Naive B cell (primary cell): Measurements from ENCODE around the gene NABP1. TPM values are rescaled to one million over a fixed set of nuclear protein-coding genes. Genes with fewer than 3 reads are reported as not detected.

Experiments
- ATAC-seq, 2 donors: fragments of 150-1000 bp; cut with Tn5 transposase; 2 replicates each; pipeline ENCODE4 v1.10.0; 2021; ENCODE audit warnings: low read depth in 2 of 2, mild to moderate bottlenecking in 2 of 2, moderate library complexity in 2 of 2
- DNase-seq: peaks from one replicate; pipeline ENCODE4 v3.0.0; 2022
- H3K27ac Mint-ChIP-seq, 6 donors: one replicate each; pipeline ENCODE4 v1.8.0; 2020 to 2022; ENCODE audit warnings: mild to moderate bottlenecking in 6 of 6, mixed read lengths in 6 of 6, moderate library complexity in 5 of 6, inconsistent platforms in 2 of 6
- H3K27me3 Mint-ChIP-seq, 3 donors: one replicate each; pipeline ENCODE4 v1.8.0; 2021 to 2022; ENCODE audit warnings: mixed read lengths in 3 of 3, mild to moderate bottlenecking in 1 of 3
- H3K36me3 Mint-ChIP-seq, 2 donors: one replicate each; pipeline ENCODE4 v1.8.0; 2020 to 2022; ENCODE audit warnings: mixed read lengths in 2 of 2, inconsistent platforms in 1 of 2, mild to moderate bottlenecking in 1 of 2
- H3K4me1 Mint-ChIP-seq, 3 donors: one replicate each; pipeline ENCODE4 v1.8.0; 2020 to 2022; ENCODE audit warnings: mixed read lengths in 3 of 3, inconsistent platforms in 1 of 3, mild to moderate bottlenecking in 1 of 3, moderate library complexity in 1 of 3
- H3K4me3 Mint-ChIP-seq, 8 donors: one replicate each; pipeline ENCODE4 v1.8.0; 2020 to 2022; ENCODE audit warnings: mild to moderate bottlenecking in 8 of 8, mixed read lengths in 8 of 8, moderate library complexity in 8 of 8, inconsistent platforms in 2 of 8
- H3K9me3 Mint-ChIP-seq, 7 donors: one replicate each; pipeline ENCODE4 v1.8.0; 2020 to 2022; ENCODE audit warnings: mixed read lengths in 7 of 7, mild to moderate bottlenecking in 5 of 7, inconsistent platforms in 2 of 7, moderate library complexity in 1 of 7
- polyA plus RNA-seq, 6 donors: library from polyadenylated mRNA; unstranded; fragments of 300-500 nt; fragmentation: Illumina TruSeq; gene quantifications; one replicate each; pipeline ENCODE4 v1.2.3, GENCODE V29; 2021; ENCODE audit warnings: low read depth in 6 of 6

The NABP1 gene
- polyA plus RNA-seq, 6 donors from 2014 or later: 2.1 to 8.0 (median 4.8) TPM

DNA sequence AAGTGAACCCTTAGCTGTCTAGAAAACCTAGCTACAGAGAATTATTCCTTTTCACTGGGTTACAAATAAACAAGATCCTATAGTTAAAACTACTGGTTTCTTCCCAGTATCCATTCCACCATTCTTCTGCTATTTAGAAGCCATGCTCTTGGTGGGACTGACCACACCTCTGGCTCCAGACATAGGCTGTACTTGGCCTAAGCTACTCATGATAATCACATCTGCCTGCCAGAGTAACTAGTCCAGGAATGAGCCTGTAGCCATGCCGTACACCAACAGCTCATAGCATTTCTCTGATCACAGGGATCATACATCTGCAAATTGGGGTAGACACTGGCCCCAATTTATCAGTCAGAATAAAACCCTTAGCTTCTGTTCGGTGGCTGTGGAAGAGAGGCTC, 33.7 kb downstream of the NABP1 start:
- DNase-seq (no peak), ATAC-seq (no peak)
- Mint-ChIP-seq H3K27ac (no peak overlapping the region), H3K9me3 (no peaks in the 10 kb centered on the region), H3K4me3 (no peak overlapping the region), H3K36me3 (peaks cover 0 to 5% of the 10 kb centered on the region in 2 donors), H3K27me3 (peaks cover 0 to 5% (median 0%) of the 10 kb centered on the region in 3 donors), H3K4me1 (peaks cover 0 to 7% (median 0%) of the 10 kb centered on the region in 3 donors)

DNA sequence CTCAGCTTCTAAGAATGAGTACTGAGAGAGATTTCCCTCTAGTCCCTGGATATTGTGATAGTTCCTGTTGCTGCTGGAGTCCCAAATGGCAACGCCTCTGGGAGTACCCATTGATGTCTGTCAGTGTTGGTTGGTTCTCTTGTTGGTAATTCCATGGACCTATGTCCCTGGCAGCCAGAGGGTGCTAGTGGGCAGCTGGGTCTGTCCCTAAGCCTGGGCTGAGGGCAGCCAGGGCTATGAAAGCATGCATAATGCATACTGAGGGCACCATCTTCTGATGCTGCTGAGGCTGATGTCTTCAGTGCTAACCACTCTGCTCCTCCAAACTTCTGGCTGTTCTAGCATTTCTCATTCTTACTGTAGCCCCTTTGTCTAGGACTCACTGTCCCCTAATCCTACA, 35.9 kb downstream of the NABP1 start:
- no peak for ATAC-seq
- peak overlapping the region in 1 of 6 donors; percentile 24 for H3K27ac Mint-ChIP-seq
- H3K9me3 Mint-ChIP-seq: no peaks in the 10 kb centered on the region

DNA sequence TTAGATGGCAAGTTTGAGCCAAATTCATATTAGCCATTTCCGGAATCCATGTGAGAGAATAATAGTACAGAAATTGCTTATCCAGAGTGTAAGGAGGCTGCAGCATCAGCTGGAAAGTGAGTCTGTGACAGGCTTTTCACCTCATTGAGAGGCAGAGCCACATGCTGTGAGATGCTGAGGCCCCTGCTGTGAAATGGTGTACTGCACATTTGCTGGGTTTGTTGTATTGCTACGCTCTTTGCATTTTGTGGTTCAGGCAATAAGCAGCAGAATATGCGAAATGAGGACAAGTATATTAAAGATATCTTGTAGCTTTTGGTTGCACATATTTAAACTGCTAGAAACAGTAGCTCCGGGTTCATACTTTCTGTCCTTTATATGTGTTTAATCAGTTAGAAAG, 37.0 kb downstream of the NABP1 start:
- Mint-ChIP-seq H3K9me3 (no peaks in the 10 kb centered on the region), H3K4me3 (no peak overlapping the region), H3K36me3 (no peaks in the 10 kb centered on the region), H3K27me3 (peaks cover 0 to 5% (median 0%) of the 10 kb centered on the region in 3 donors), H3K4me1 (peaks cover 0 to 7% (median 0%) of the 10 kb centered on the region in 3 donors), H3K27ac (no peak overlapping the region)
- DNase-seq: no peak
- ATAC-seq: no peak

More for the DNA sequence above, 35.9 kb downstream of the NABP1 start:
- Mint-ChIP-seq H3K4me3 (no peak overlapping the region), H3K27me3 (peaks cover 0 to 5% (median 0%) of the 10 kb centered on the region in 3 donors), H3K4me1 (peaks cover 0 to 7% (median 0%) of the 10 kb centered on the region in 3 donors), H3K36me3 (no peaks in the 10 kb centered on the region)
- no peak for DNase-seq

DNA sequence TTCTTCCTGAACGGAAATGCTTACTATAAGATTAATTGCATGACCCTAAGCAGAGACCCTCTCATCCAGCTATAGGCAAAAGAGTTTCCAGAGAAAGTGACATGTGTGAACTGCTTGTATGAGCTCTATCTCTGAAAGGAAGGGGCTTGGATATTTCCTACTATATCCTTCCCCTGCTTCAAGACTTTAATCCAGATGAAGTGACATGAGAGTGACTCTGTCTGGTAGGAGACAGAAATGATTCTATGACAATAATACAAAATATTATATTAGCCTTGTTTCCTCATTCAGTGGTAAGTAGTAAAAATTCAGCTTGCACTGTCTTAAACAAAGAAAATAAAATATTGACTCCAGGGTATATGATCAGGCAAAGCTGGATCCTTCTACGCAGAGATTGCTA, 37.5 kb downstream of the NABP1 start:
- H3K27ac Mint-ChIP-seq: no peak overlapping the region
- no peak overlapping the region for H3K4me3 Mint-ChIP-seq
- H3K36me3 Mint-ChIP-seq: no peaks in the 10 kb centered on the region
- no peaks in the 10 kb centered on the region for H3K9me3 Mint-ChIP-seq
- no peak for DNase-seq
- H3K27me3 Mint-ChIP-seq: peaks cover 0 to 5% (median 0%) of the 10 kb centered on the region in 3 donors
- H3K4me1 Mint-ChIP-seq: peaks cover 0 to 4% (median 0%) of the 10 kb centered on the region in 3 donors
- ATAC-seq: no peak

DNA sequence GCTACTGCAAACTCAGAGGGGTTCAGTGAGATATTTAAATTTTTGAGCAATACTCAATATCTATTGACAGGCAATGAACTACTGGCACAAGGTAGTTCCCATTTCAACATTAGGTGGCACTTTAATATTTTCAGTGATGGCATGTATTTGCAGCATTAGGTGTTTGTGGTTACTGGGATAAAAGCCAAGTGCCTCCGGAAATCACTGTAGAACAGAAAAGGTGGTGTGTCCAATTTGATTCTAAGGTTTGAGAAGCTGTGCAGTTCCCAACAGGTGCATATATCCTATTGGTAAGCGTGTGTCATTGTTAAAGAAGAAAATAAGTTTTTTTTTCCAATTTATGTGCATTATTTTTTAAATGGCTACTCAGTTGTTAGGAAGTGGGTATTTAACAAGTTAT, 41.3 kb downstream of the NABP1 start:
- Mint-ChIP-seq H3K4me3 (no peak overlapping the region), H3K36me3 (no peaks in the 10 kb centered on the region), H3K9me3 (no peaks in the 10 kb centered on the region), H3K27me3 (peaks cover 0 to 5% (median 0%) of the 10 kb centered on the region in 3 donors), H3K4me1 (no peaks in the 10 kb centered on the region), H3K27ac (no peak overlapping the region)
- ATAC-seq (no peak), DNase-seq (no peak)

DNA sequence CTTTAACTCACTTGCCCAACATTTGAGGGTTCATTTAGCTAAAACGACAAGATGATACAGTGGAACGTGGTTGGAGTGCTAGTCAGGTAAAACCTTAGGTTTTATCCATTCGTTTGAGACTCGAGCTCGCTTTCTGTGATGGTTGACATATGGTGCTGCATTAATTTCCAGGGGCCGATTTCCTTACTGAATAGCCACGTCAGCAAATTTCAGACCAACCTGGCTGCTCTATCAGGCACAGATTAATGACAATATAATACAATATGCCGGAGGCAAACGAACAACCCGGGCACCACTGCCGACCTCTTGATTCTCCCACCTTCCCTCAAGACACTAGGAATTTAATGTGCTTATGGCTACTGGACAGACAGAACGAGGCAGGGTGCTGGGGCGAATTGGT, 42.0 kb downstream of the NABP1 start:
- H3K9me3 Mint-ChIP-seq: no peaks in the 10 kb centered on the region
- DNase-seq (no peak), ATAC-seq (no peak)
- H3K36me3 Mint-ChIP-seq: no peaks in the 10 kb centered on the region
- H3K27me3 Mint-ChIP-seq: peaks cover 0 to 5% (median 0%) of the 10 kb centered on the region in 3 donors
- no peak overlapping the region for H3K4me3 Mint-ChIP-seq
- H3K27ac Mint-ChIP-seq: peak overlapping the region in 1 of 6 donors; percentile 33
- no peaks in the 10 kb centered on the region for H3K4me1 Mint-ChIP-seq

DNA sequence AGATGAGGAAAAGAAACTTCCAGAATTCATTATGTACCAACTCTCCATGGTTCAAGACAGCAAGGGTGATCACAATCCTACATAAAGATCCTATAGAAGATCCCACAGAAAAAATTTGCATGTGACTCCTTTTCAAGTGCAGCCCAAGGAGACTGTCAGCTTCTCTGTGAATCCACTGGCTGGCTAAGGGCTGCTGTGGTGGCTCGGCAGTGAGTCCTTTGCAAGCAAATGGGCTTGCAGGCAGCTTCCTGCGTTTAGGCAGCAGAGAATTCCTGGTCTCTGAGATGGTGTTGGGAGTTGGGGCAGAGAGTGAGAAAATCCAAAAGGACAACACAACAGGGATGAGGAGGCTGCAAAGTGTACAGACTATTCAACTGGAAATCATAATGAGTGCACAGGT, 43.4 kb downstream of the NABP1 start:
- Mint-ChIP-seq H3K27me3 (no peaks in the 10 kb centered on the region), H3K27ac (no peak overlapping the region), H3K36me3 (no peaks in the 10 kb centered on the region), H3K4me1 (no peaks in the 10 kb centered on the region), H3K4me3 (peak overlapping the region in 1 of 8 donors; percentile 14), H3K9me3 (no peaks in the 10 kb centered on the region)
- no peak for ATAC-seq
- no peak for DNase-seq

DNA sequence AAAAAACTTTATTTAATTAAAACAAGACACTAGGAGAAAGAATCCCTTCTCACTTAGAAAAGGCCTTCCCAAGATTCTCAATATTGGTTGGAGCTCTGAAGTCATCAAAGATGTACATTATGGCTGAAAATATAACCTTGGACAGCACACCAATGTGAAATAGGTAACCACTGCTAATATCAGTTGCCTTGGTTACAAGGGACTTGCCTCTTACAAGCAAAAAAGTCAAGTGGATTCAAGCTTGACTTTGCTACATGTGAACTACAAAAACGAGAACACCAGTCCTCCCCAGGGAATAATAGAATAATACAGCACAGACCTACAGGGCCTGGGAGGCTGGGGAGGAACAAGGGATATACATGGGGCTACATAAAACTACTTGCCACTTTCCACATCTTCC, 46.1 kb downstream of the NABP1 start:
- DNase-seq (peak; percentile 21), ATAC-seq (peak; percentile 88 to 91)
- Mint-ChIP-seq H3K4me3 (no peak overlapping the region), H3K9me3 (no peaks in the 10 kb centered on the region), H3K27ac (no peak overlapping the region), H3K27me3 (no peaks in the 10 kb centered on the region), H3K4me1 (no peaks in the 10 kb centered on the region), H3K36me3 (no peaks in the 10 kb centered on the region)

DNA sequence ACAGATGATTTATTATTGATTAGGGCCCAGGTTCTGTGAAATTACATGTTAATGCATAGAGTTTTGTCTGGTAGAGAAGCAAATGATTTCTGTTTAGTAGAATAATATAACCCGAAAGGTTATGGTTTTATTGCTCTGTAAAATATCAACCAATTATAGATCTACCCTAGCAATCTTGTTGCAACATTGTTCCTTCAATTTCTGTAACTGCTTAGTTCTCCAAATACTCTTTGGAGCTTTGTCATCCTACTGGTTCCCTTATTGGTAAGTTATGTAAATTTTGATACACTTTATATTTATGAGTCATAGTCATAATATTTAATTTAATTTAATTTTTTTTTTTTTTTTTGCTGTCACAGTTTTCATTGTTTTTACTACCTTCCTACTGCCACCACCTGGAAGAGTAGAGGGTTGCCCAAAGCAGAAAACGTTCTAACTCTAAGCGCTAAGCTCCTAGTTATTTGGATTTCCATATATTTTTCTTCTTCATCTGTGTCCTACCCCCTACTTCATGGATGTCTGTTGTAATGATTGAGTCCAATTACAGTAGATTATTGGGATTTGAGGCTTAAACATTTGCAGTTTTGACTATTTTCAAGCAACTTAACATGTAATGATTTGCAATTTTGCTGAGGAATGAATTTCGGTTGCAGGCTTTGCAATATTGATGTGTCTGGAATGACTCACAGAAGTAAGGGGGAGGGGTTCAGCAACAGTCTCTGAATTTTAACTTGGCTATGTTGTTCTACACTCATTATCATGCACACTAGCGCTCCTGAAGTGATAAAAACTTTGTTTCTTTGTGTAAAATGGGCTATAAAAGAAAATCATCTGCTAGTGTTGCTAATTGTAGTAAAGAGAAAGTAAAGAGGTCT, 51.1 kb downstream of the NABP1 start:
- Mint-ChIP-seq H3K9me3 (no peaks in the 10 kb centered on the region), H3K36me3 (no peaks in the 10 kb centered on the region), H3K4me1 (no peaks in the 10 kb centered on the region), H3K27ac (no peak overlapping the region), H3K27me3 (no peaks in the 10 kb centered on the region), H3K4me3 (no peak overlapping the region)
- no peak for ATAC-seq
- no peak for DNase-seq

DNA sequence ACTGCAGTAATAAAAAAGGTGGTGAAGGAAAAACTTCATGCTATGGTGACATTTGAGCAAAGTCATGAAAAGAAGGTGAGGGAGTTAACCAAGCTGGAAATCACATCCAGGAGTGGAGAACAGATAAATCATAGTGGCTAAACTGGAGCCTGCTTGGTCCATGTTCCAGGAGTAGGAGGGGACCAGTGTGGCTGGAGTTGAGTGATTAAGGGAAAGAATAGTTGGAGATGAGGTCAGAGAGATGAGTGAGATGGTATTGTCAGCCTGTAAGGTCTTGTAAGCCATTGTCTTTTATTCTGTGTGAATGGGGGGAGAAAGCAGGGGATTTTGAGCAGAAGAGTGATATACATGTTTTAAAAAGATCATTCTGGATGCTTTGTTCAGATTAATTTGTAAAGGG, 52.3 kb downstream of the NABP1 start:
- no peak for ATAC-seq
- Mint-ChIP-seq H3K36me3 (no peaks in the 10 kb centered on the region), H3K9me3 (no peaks in the 10 kb centered on the region), H3K27me3 (no peaks in the 10 kb centered on the region), H3K27ac (no peak overlapping the region), H3K4me1 (no peaks in the 10 kb centered on the region), H3K4me3 (no peak overlapping the region)
- DNase-seq: no peak

Other genes with a start within 250 kb of the NABP1 start
- 1 to 10 TPM; 2.8 to 9.0 (median 8.3) TPM for gene CAVIN2, start 169.0 kb downstream of the NABP1 start, polyA plus RNA-seq